LNCaP clone FGC (cell line): ENCODE measurements around the gene RBM33.
A peak's percentile ranks its signal among the peaks of the same experiment; 100 is the strongest.

ENCODE experiments used
- DNase-seq: peaks from one replicate; pipeline ENCODE4 v3.0.0-alpha.2; 2011; ENCODE audit warnings: low read depth
- H3K4me3 ChIP-seq: 2 replicates; pipeline ENCODE4 v1.5.1; 2011; ENCODE audit warnings: mild to moderate bottlenecking, low read depth, low read length, control low read depth
- CTCF ChIP-seq: IDR thresholded peaks from 2 replicates; pipeline ENCODE4 v1.5.1; 2012; ENCODE audit warnings: mild to moderate bottlenecking; ENCODE audit not compliant: control insufficient read depth, insufficient read depth; ENCODE audit errors: extremely low read depth

Gene RBM33

GRCh38 chr7:155735442-155736115 is 91.1 kb downstream of the RBM33 start:
- TF ChIP-seq CTCF: no peak
- H3K4me3 ChIP-seq: no peak overlapping the region
- DNase-seq: no peak

GRCh38 chr7:155737590-155737989 is 93.1 kb downstream of the RBM33 start:
- H3K4me3 ChIP-seq: no peak overlapping the region
- no peak for TF ChIP-seq CTCF
- no peak for DNase-seq

DNA sequence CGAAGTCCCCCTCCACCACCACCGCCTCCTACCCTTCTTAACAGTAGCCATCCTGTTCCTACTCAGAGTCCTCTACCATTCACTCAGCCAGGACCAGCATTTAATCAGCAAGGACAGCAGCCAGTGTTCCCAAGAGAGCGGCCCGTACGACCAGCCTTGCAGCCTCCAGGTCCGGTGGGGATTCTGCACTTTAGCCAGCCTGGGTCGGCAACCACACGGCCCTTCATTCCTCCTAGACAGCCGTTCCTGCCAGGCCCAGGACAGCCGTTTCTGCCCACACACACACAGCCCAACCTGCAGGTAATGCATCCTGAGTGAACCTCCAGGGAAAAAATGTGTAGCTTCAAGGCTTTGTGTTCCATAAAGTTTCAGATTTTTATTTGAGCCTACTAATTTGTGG is 93.6 kb downstream of the RBM33 start:
- H3K4me3 ChIP-seq: no peak overlapping the region
- DNase-seq: no peak
- TF ChIP-seq CTCF: no peak

DNA sequence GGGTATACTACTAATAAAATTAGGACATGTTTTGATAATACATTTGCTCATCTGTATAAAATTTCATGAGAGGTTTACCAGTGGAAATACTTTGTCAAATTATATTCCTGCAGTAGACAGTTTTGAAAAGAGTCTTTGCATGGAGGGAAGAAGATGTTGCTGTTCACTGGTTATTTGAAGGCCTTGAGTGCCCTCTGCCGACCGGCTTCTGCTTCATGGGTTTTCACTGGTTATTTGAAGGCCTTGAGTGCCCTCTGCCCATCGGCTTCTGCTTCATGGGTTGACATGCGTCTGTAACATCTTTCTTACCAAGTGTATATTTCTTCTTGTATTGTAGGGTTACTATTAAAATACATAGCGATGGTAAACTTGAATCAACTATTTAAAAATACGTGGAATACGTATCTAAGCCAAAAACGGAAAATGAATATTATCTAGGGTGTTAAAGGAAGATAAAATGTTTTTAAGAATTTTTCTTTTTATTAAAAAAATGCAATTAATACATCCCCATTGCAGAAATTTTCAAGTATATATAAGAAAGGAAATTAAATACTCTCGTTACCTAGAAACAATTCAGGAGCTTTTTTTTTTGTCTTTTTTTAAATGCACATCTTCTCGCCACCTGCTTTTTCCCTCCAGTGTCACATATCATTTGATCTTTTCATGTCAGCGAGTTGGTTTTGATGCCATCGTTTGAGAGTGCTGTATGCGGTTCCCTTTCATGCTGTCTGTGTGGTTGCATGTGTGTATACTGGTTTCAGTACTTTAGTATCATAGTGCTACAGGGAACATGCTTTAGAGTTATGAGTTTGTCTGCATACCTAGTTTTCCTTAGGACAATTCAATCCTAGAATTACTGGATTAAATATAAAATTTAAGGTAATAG is 94.4 kb downstream of the RBM33 start:
- TF ChIP-seq CTCF: peak; percentile 98
- peak; percentile 67 for DNase-seq
- H3K4me3 ChIP-seq: no peak overlapping the region

DNA sequence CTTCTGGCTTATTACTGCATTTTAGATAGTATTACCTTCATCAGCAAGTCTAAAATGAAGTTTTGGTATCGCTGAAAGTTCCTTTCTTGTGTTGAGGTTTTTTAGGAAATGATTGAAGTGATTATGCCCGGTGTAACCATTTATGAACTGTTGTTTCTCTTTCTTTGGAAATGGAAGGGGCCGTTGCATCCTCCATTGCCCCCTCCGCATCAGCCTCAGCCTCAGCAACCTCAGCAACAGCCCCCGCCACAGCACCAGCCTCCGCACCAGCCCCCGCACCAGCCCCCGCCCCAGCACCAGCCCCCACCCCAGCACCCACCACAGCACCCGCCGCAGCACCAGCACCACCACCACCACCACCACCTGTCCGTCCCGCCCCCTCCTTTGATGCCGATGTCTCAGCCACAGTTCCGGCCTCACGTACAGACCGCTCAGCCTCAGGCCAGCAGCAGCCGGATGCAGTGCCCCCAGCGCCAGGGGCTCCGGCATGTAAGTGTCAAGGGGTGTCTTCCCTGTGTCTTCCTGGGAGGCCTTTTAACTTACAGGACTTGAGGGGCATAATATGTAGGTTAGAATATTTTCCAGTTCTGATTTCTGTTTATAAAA is 95.2 kb downstream of the RBM33 start:
- DNase-seq: no peak
- TF ChIP-seq CTCF: no peak
- H3K4me3 ChIP-seq: no peak overlapping the region

DNA sequence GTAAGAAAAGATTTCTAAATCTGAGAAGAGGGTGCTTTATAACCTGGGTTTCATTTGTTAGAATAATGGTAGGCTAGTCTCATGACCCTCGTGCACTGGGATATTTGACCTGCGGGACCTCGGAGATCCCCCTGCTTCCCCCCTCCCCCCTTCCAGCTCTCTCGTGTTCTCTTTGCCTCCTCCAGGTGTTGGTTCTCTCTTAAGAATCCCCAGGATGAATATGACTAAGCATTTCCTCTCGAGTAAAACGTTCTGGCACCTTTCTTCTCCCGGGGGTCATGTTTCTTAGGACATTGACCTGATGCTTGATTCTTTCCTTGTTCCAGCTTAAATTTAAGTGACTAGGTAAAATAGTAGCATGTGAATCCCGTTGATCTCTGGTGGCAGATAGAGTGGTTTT is 96.6 kb downstream of the RBM33 start:
- DNase-seq: no peak
- no peak for TF ChIP-seq CTCF
- H3K4me3 ChIP-seq: no peak overlapping the region
